Right lung (tissue), 5 donors: ENCODE data around the gene SFRP2. TPM values are rescaled to one million over a fixed set of nuclear protein-coding genes. Genes with fewer than 3 reads are reported as not detected.

Source experiments
- DNase-seq, 2 donors: peaks; one replicate each; pipeline ENCODE4 v3.0.0-alpha.2; 2013
- polyA plus RNA-seq, 5 donors: library from polyadenylated mRNA; unstranded; fragments of 120-200 nt; gene quantifications; one replicate each; pipeline versions ENCODE4 v1.2.1 to v1.2.3, GENCODE V29; 2013; ENCODE audit warnings: inconsistent platforms in 1 of 5, low replicate concordance in 1 of 5; ENCODE audit not compliant: insufficient read length in 5 of 5, insufficient read depth in 1 of 5

SFRP2 gene
- polyA plus RNA-seq, 5 donors, result 5.3 to 10.3 (median 9.8) TPM

- DNase-seq, result no peak
Measured at GRCh38 chr4:153798901-153799693, 10.2 kb upstream of the SFRP2 start.

- DNase-seq, result no peak
Measured at GRCh38 chr4:153798420-153798819, 9.5 kb upstream of the SFRP2 start.

GRCh38 chr4:153794006-153794405 lies 5.1 kb upstream of the SFRP2 start:
- DNase-seq, result no peak

GRCh38 chr4:153792618-153793247 lies 3.9 kb upstream of the SFRP2 start:
- no peak for DNase-seq

GRCh38 chr4:153791746-153792617 lies 3.1 kb upstream of the SFRP2 start:
- no peak for DNase-seq

GRCh38 chr4:153790962-153791551 lies 2.2 kb upstream of the SFRP2 start:
- no peak for DNase-seq

GRCh38 chr4:153790500-153790865 lies 1.6 kb upstream of the SFRP2 start:
- no peak for DNase-seq

GRCh38 chr4:153789741-153790499 lies 1.0 kb upstream of the SFRP2 start:
- no peak for DNase-seq

- no peak for DNase-seq
Measured at GRCh38 chr4:153788051-153788412, 851 bp downstream of the SFRP2 start.

- no peak for DNase-seq
Measured at GRCh38 chr4:153787575-153787974, 1.3 kb downstream of the SFRP2 start.

- no peak for DNase-seq
Measured at GRCh38 chr4:153787061-153787560, 1.8 kb downstream of the SFRP2 start.

- DNase-seq, result no peak
Measured at GRCh38 chr4:153785910-153786721, 2.8 kb downstream of the SFRP2 start.

- no peak for DNase-seq
Measured at GRCh38 chr4:153784166-153784699, 4.7 kb downstream of the SFRP2 start.

- no peak for DNase-seq
Measured at GRCh38 chr4:153782581-153782980, 6.3 kb downstream of the SFRP2 start.

GRCh38 chr4:153781717-153782416 lies 7.0 kb downstream of the SFRP2 start:
- DNase-seq, result no peak

- DNase-seq, result no peak
Measured at GRCh38 chr4:153781280-153781679, 7.6 kb downstream of the SFRP2 start.

GRCh38 chr4:153780876-153781275 lies 8.0 kb downstream of the SFRP2 start:
- DNase-seq, result no peak

- no peak for DNase-seq
Measured at GRCh38 chr4:153780221-153780620, 8.7 kb downstream of the SFRP2 start.

- no peak for DNase-seq
Measured at GRCh38 chr4:153778383-153778782, 10.5 kb downstream of the SFRP2 start.
